BJ (cell line): ENCODE data around the gene MUC13. TPM values are rescaled to one million over a fixed set of nuclear protein-coding genes. Genes with fewer than 3 reads are reported as not detected.
A peak's percentile ranks its signal among the peaks of the same experiment; 100 is the strongest.

Experiments
- CTCF ChIA-PET: fragments of 350-600 bp; formaldehyde crosslinking; extraction: SDS; loops from one replicate; lab custom pipeline; 2021; ENCODE audit warnings: antibody characterized with exemption, inconsistent platforms; lab: Yijun Ruan, JAX
- POLR2A ChIA-PET: fragments of 300-600 bp; sonication (Branson Sonifier 250); formaldehyde crosslinking; extraction: SDS; loops from one replicate; lab custom pipeline; 2021; ENCODE audit warnings: antibody characterized with exemption; lab: Charles Lee
- DNase-seq: peaks from one replicate; pipeline ENCODE4 v3.0.0-alpha.2; 2011; ENCODE audit warnings: low read depth
- H3K27me3 ChIP-seq: 2 replicates; pipeline ENCODE4 v1.6.0; 2011; ENCODE audit warnings: low read length; ENCODE audit not compliant: control insufficient read depth, insufficient read depth
- H3K36me3 ChIP-seq: 2 replicates; pipeline ENCODE4 v1.5.1; 2011; ENCODE audit warnings: low read length; ENCODE audit not compliant: control insufficient read depth, insufficient read depth
- H3K4me3 ChIP-seq: 2 replicates; pipeline ENCODE4 v1.5.1; 2011; ENCODE audit warnings: low read depth, mild to moderate bottlenecking, control low read depth, low read length
- CTCF ChIP-seq: IDR thresholded peaks from 2 replicates; pipeline ENCODE4 v1.5.1; 2011; ENCODE audit warnings: low read depth, mild to moderate bottlenecking, control low read depth, inconsistent platforms, low read length, moderate library complexity; ENCODE audit not compliant: insufficient read depth
- polyA plus RNA-seq: library from polyadenylated mRNA; depleted of rRNA; stranded (reverse); fragments of >200 nt; gene quantifications from 2 replicates; pipeline ENCODE4 v1.2.3, GENCODE V29; 2011

MUC13 gene
- polyA plus RNA-seq, 1 experiment = not detected

DNA sequence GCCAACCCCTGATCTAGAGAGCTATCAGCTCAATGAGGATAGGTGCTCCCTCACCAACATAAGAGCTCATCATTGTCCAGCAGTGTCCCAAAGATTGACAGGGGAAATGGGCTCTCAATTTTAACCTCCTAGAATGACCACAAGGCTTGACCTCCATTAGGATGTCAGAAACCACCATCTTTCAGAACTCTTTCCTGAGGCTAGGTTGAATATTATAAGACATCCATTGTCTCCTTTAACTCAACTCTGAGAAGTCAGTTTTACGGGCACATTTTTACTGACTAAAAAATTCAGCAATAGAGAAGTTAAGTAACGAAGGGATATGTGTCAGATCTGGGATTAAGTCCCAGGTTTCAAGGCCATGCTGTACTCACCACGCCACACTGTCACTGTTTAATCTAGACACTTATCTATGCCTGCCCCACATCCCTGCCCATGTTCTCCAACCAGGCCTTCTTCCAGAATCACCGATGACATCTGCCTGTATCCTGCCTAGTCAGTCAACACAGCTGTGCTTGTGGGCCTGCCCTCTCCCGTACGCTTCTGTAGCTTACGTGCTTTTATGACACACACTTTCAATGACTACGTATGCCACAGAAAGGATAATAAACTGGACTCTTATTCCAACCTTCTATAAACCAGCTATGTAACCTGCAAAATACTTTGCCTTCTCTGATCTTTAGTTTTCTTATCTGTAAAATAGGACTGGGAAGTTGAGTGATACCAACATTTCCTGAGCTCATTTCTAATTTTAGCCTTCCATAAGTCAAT, 17.1 kb upstream of the MUC13 start:
- H3K27me3 ChIP-seq = no peaks in the 10 kb centered on the region
- TF ChIP-seq CTCF = no peak
- ChIA-PET POLR2A (interaction anchor here (0.6 to 0.7 kb wide), 2 partner anchors 401 to 1194 kb away, joined by 4 to 11 read pairs; no protein-coding TSS in a partner anchor), CTCF (interaction anchor here (1.2 to 2.3 kb wide), 3 partner anchors 9 to 16 kb away, joined by 4 read pairs; no protein-coding TSS in a partner anchor)
- DNase-seq = peak; percentile 11
- H3K4me3 ChIP-seq = no peak overlapping the region
- no peaks in the 10 kb centered on the region for H3K36me3 ChIP-seq

DNA sequence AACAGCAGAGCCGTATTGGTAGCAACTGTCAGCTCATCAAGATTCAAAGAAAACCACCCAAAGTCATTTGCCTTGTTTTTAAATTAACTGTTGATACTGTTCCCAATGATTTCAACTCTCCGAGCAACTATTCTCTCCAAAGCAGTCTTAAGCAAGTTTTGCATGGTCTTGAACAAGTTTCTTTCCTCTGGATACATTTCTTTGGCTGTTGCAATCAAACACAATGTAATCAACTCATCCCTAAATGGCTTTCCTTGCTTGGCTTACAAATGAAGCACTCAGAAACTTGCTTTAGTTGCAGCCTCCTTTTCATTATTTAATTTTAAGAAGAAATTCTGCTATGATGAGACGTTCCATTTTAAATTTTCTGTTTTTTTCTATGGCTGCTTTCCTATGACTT, 15.5 kb upstream of the MUC13 start:
- no peaks in the 10 kb centered on the region for H3K36me3 ChIP-seq
- POLR2A ChIA-PET = no interaction called here
- CTCF ChIA-PET = no interaction called here

DNA sequence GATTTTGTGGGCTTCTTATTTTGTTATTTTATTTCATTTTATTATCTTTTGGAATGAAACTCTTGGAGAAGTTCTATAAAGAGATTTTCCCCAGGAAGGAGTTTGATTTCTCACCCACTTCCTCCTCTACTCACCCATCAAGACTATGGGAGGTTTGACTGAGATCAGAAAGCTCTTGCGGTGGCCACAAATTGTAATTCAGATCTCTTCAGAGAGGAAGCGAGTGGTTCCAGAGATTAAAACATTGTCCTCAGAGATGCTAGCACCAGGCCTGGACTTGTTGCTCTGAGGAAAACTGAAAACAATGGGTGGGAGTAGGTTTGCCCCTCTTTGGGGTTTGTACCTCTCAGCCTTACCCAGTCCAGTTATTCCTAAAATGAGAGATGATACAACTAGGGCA, 8.1 kb upstream of the MUC13 start:
- ChIA-PET POLR2A (interaction anchor here (0.6 kb wide), 1 partner anchor 17 kb away, joined by 11 read pairs; no protein-coding TSS in a partner anchor), CTCF (interaction anchor here (0.6 to 1.8 kb wide), 2 partner anchors 15 to 17 kb away, joined by 3 to 7 read pairs; no protein-coding TSS in a partner anchor)
- no peak for TF ChIP-seq CTCF
- H3K36me3 ChIP-seq = no peaks in the 10 kb centered on the region
- no peak overlapping the region for H3K4me3 ChIP-seq
- H3K27me3 ChIP-seq = no peaks in the 10 kb centered on the region; the same call in 1 of the 2 replicates
- DNase-seq = no peak

More for the DNA sequence above, 15.5 kb upstream of the MUC13 start:
- no peaks in the 10 kb centered on the region for H3K27me3 ChIP-seq
- H3K4me3 ChIP-seq = no peak overlapping the region
- no peak for TF ChIP-seq CTCF
- DNase-seq = no peak

GRCh38 chr3:124941771-124942170, 7.2 kb upstream of the MUC13 start:
- ChIA-PET POLR2A (no interaction called here), CTCF (interaction anchor here (0.6 kb wide), 2 partner anchors 18 to 40 kb away, joined by 3 read pairs; no protein-coding TSS in a partner anchor)
- DNase-seq = no peak
- no peak overlapping the region for H3K4me3 ChIP-seq
- H3K36me3 ChIP-seq = no peaks in the 10 kb centered on the region
- TF ChIP-seq CTCF = no peak
- no peaks in the 10 kb centered on the region; the same call in 1 of the 2 replicates for H3K27me3 ChIP-seq

GRCh38 chr3:124939661-124940060, 5.1 kb upstream of the MUC13 start:
- Histone ChIP-seq H3K36me3 (no peaks in the 10 kb centered on the region), H3K4me3 (no peak overlapping the region), H3K27me3 (no peaks in the 10 kb centered on the region; the same call in 1 of the 2 replicates)
- TF ChIP-seq CTCF = no peak
- POLR2A ChIA-PET = no interaction called here
- CTCF ChIA-PET = interaction anchor here (0.5 to 2.2 kb wide), 4 partner anchors 11 to 646 kb away, joined by 3 to 11 read pairs (median 4); no protein-coding TSS in a partner anchor
- no peak for DNase-seq
